H1 (cell line): ENCODE measurements around the gene CDK5R1. TPM values are rescaled to one million over a fixed set of nuclear protein-coding genes. Genes with fewer than 3 reads are reported as not detected.

Experiments used
- CTCF ChIA-PET: fragments of 300-600 bp; sonication (Branson Sonifier 250); formaldehyde crosslinking; loops from one replicate; lab custom pipeline; 2021; ENCODE audit not compliant: partially characterized antibody; lab: Charles Lee
- POLR2A ChIA-PET: fragments of 300-600 bp; sonication (Branson Sonifier 250); formaldehyde crosslinking; loops from one replicate; lab custom pipeline; 2021; ENCODE audit warnings: inconsistent platforms; ENCODE audit not compliant: partially characterized antibody; lab: Charles Lee
- DNase-seq, 2 experiments: peaks; one replicate each; pipeline versions ENCODE4 v3.0.0 to v3.0.0-alpha.2; 2010 to 2022; ENCODE audit warnings: low spot score in 2 of 2, low read depth in 1 of 2, mixed read lengths in 1 of 2
- FAIRE-seq: peaks from 2 replicates; lab custom pipeline; 2011; peaks lifted over from hg19 to GRCh38; lab: Jason Lieb, UNC
- H2AFZ ChIP-seq: 2 replicates; pipeline ENCODE4 v1.8.1; 2012; ENCODE audit warnings: low read length, inconsistent platforms
- H2AK5ac ChIP-seq: 2 replicates; pipeline ENCODE4 v1.6.1; 2013; ENCODE audit warnings: low read depth, low read length
- H2BK120ac ChIP-seq: replicated peaks from 2 replicates; pipeline ENCODE3; 2013; ENCODE audit warnings: low read depth, low read length, inconsistent platforms
- H2BK12ac ChIP-seq: 2 replicates; pipeline ENCODE4 v1.6.1; 2013; ENCODE audit warnings: low read depth, low read length
- H2BK15ac ChIP-seq: 2 replicates; pipeline ENCODE4 v1.6.1; 2013; ENCODE audit warnings: low read length
- H2BK20ac ChIP-seq: 2 replicates; pipeline ENCODE4 v1.6.1; 2013; ENCODE audit warnings: low read length
- H2BK5ac ChIP-seq: 2 replicates; pipeline ENCODE4 v1.6.1; 2013; ENCODE audit warnings: low read depth, low read length
- H3K14ac ChIP-seq: 2 replicates; pipeline ENCODE4 v1.6.1; 2013; ENCODE audit warnings: inconsistent platforms; ENCODE audit not compliant: insufficient read length
- H3K18ac ChIP-seq: 2 replicates; pipeline ENCODE4 v1.6.1; 2013; ENCODE audit warnings: low read length; ENCODE audit errors: extremely low read depth
- H3K23ac ChIP-seq: 2 replicates; pipeline ENCODE4 v1.6.1; 2013; ENCODE audit warnings: inconsistent platforms; ENCODE audit not compliant: insufficient read length
- H3K23me2 ChIP-seq: 2 replicates; pipeline ENCODE4 v1.6.1; 2013; ENCODE audit warnings: low read depth, low read length
- H3K27ac ChIP-seq: 2 replicates; pipeline ENCODE4 v1.6.1; 2011; ENCODE audit warnings: low read depth, low read length, inconsistent platforms
- H3K27me3 ChIP-seq, 4 experiments: replicated peaks in 1 of 4; 1 replicate in 1 of 4; 2 replicates in 3 of 4; pipeline versions ENCODE4 v1.6.1 to v1.8.1; 2011 to 2013; ENCODE audit warnings: low read length in 3 of 4, mild to moderate bottlenecking in 3 of 4, inconsistent platforms in 2 of 4, mixed read lengths in 2 of 4, moderate library complexity in 1 of 4; ENCODE audit not compliant: control insufficient read depth in 3 of 4, insufficient read depth in 3 of 4; ENCODE audit errors: extremely low read depth in 1 of 4
- H3K36me3 ChIP-seq, 4 experiments: 2 replicates each; pipeline versions ENCODE4 v1.6.1 to v1.8.1; 2011 to 2013; ENCODE audit warnings: mild to moderate bottlenecking in 4 of 4, low read length in 3 of 4, moderate library complexity in 2 of 4, control low read depth in 1 of 4, inconsistent platforms in 1 of 4; ENCODE audit not compliant: insufficient read depth in 4 of 4, control insufficient read depth in 2 of 4
- H3K4ac ChIP-seq: replicated peaks from 2 replicates; pipeline ENCODE3; 2013; ENCODE audit warnings: low read length, low read depth, mixed read lengths, inconsistent platforms; ENCODE audit not compliant: insufficient read length
- H3K4me1 ChIP-seq, 4 experiments: replicated peaks in 1 of 4; 1 replicate in 1 of 4; 2 replicates in 3 of 4; pipeline versions ENCODE4 v1.6.1 to v1.8.1; 2011 to 2013; ENCODE audit warnings: low read length in 3 of 4, inconsistent platforms in 2 of 4, mixed read lengths in 1 of 4; ENCODE audit not compliant: insufficient read depth in 4 of 4, control insufficient read depth in 3 of 4
- H3K4me2 ChIP-seq, 2 experiments: 2 replicates each; pipeline versions ENCODE4 v1.6.1 to v1.8.1; 2011 to 2013; ENCODE audit warnings: low read depth in 2 of 2, low read length in 2 of 2, control low read depth in 1 of 2, inconsistent platforms in 1 of 2, mild to moderate bottlenecking in 1 of 2; ENCODE audit not compliant: insufficient read depth in 1 of 2
- H3K4me3 ChIP-seq, 4 experiments: fragments of 200-600, 300-600 bp in 1 of 4; sonication (generic), shearing (Covaris generic), sonication (Bioruptor Twin) in 1 of 4; 2 replicates each; pipeline versions ENCODE4 v1.5.1 to v1.8.1; 2011 to 2016; ENCODE audit warnings: low read length in 4 of 4, low read depth in 3 of 4, control low read depth in 2 of 4, inconsistent platforms in 2 of 4, mild to moderate bottlenecking in 2 of 4, mixed read lengths in 1 of 4, moderate library complexity in 1 of 4; ENCODE audit not compliant: insufficient read depth in 2 of 4; ENCODE audit errors: extremely low read depth in 1 of 4
- H3K56ac ChIP-seq: replicated peaks from 2 replicates; pipeline ENCODE3; 2013; ENCODE audit warnings: low read depth, mild to moderate bottlenecking, mixed read lengths, low read length, inconsistent platforms; ENCODE audit not compliant: insufficient read length
- H3K79me1 ChIP-seq: 2 replicates; pipeline ENCODE4 v1.6.1; 2013; ENCODE audit warnings: low read depth, low read length, control low read depth
- H3K79me2 ChIP-seq, 2 experiments: 2 replicates each; pipeline versions ENCODE4 v1.6.1 to v1.8.1; 2012 to 2013; ENCODE audit warnings: low read length in 2 of 2, mild to moderate bottlenecking in 2 of 2, inconsistent platforms in 1 of 2; ENCODE audit not compliant: insufficient read depth in 2 of 2, control insufficient read depth in 1 of 2
- H3K9ac ChIP-seq, 4 experiments: replicated peaks in 1 of 4; 1 replicate in 1 of 4; 2 replicates in 3 of 4; pipeline versions ENCODE4 v1.6.1 to v1.8.1; 2011 to 2013; ENCODE audit warnings: low read depth in 3 of 4, low read length in 3 of 4, control low read depth in 2 of 4, mild to moderate bottlenecking in 2 of 4, moderate library complexity in 2 of 4, inconsistent platforms in 1 of 4; ENCODE audit errors: extremely low read depth in 1 of 4
- H3K9me3 ChIP-seq, 2 experiments: 2 replicates each; pipeline versions ENCODE4 v1.6.1 to v1.8.1; 2012 to 2013; ENCODE audit warnings: mild to moderate bottlenecking in 2 of 2, moderate library complexity in 2 of 2, control low read depth in 1 of 2, inconsistent platforms in 1 of 2, low read depth in 1 of 2, low read length in 1 of 2, mixed read lengths in 1 of 2; ENCODE audit not compliant: insufficient read depth in 2 of 2
- H4K20me1 ChIP-seq, 2 experiments: replicated peaks in 1 of 2; 2 replicates each; pipeline versions ENCODE3 to v1.8.1; 2011 to 2013; ENCODE audit warnings: inconsistent platforms in 2 of 2, low read length in 2 of 2, mild to moderate bottlenecking in 1 of 2; ENCODE audit not compliant: insufficient read depth in 2 of 2, control insufficient read depth in 1 of 2
- H4K5ac ChIP-seq: 2 replicates; pipeline ENCODE4 v1.6.1; 2013; ENCODE audit warnings: low read length, low read depth, mixed read lengths, inconsistent platforms; ENCODE audit not compliant: insufficient read length
- H4K8ac ChIP-seq: 2 replicates; pipeline ENCODE4 v1.8.0; 2013; ENCODE audit warnings: mild to moderate bottlenecking, moderate library complexity, low read length, inconsistent platforms; ENCODE audit not compliant: insufficient read depth; ENCODE audit errors: extremely low read depth
- H4K91ac ChIP-seq: replicated peaks from 2 replicates; pipeline ENCODE3; 2013; ENCODE audit warnings: low read length, mixed read lengths, inconsistent platforms; ENCODE audit not compliant: insufficient read length
- ASH2L ChIP-seq: fragments of 200-600, 300-600 bp; sonication (generic); IDR thresholded peaks from one replicate; pipeline ENCODE4 v1.7.1; 2017; ENCODE audit warnings: low read length
- BRCA1 ChIP-seq: IDR thresholded peaks from 2 replicates; pipeline ENCODE4 v1.6.1; 2012; ENCODE audit warnings: low read depth, low read length, improper control_type of control experiment
- CEBPB ChIP-seq: IDR thresholded peaks from 2 replicates; pipeline ENCODE4 v1.6.1; 2012; ENCODE audit warnings: low read depth, low read length
- CTBP2 ChIP-seq: IDR thresholded peaks from 2 replicates; pipeline ENCODE4 v1.7.0; 2011; ENCODE audit warnings: borderline replicate concordance, mild to moderate bottlenecking, moderate library complexity, mixed read lengths, low read length; ENCODE audit not compliant: insufficient read depth, insufficient read length
- RNF2 ChIP-seq: fragments of 200-900, 300-1000 bp; sonication (generic); IDR thresholded peaks from 2 replicates; pipeline ENCODE4 v1.7.1; 2016; ENCODE audit warnings: borderline replicate concordance, low read depth, mild to moderate bottlenecking, antibody characterized with exemption, low read length; ENCODE audit not compliant: poor library complexity, severe bottlenecking; ENCODE audit errors: missing control alignments
- SAP30 ChIP-seq: fragments of 300-600 bp; sonication (generic); IDR thresholded peaks from 2 replicates; pipeline ENCODE4 v1.7.1; 2012; ENCODE audit warnings: low read length, moderate library complexity, mild to moderate bottlenecking, inconsistent platforms; ENCODE audit not compliant: insufficient read depth, insufficient replicate concordance
- SIN3A ChIP-seq, 2 experiments: IDR thresholded peaks in 1 of 2; conservative IDR thresholded peaks in 1 of 2; 2 replicates each; pipeline ENCODE4 v1.6.1; 2011 to 2012; ENCODE audit warnings: low read length in 2 of 2, improper control_type of control experiment in 1 of 2, low read depth in 1 of 2, mild to moderate bottlenecking in 1 of 2
- SIRT6 ChIP-seq: IDR thresholded peaks from one replicate; pipeline ENCODE4 v1.7.1; 2012; ENCODE audit warnings: low read length, inconsistent platforms
- SUZ12 ChIP-seq: fragments of 200-600 bp; sonication (generic); IDR thresholded peaks from 2 replicates; pipeline ENCODE4 v1.6.1; 2012; ENCODE audit warnings: mild to moderate bottlenecking, inconsistent platforms, low read length, moderate library complexity, mixed read lengths
- WGBS, 2 experiments: shearing (Covaris generic) in 1 of 2; methylation state at CpG; one replicate each; pipeline versions ENCODE4 v1.1.6 to v1.1.7; 2013 to 2015; ENCODE audit warnings: low lambda C conversion rate in 2 of 2, mixed read lengths in 2 of 2, inconsistent platforms in 1 of 2, low coverage in 1 of 2, missing lambda C conversion rate in 1 of 2; ENCODE audit not compliant: insufficient replicate concordance in 2 of 2, insufficient coverage in 1 of 2, insufficient read length in 1 of 2; ENCODE audit errors: extremely low coverage in 1 of 2, missing lambda C conversion rate in 1 of 2; 5-methylcytosine and 5-hydroxymethylcytosine counted together
- polyA plus RNA-seq, 7 experiments: library from polyadenylated mRNA; depleted of rRNA in 3 of 7; stranded (reverse) in 5 of 7; unstranded in 2 of 7; fragments of >200 nt in 5 of 7; fragments of 200-250 nt in 2 of 7; gene quantifications; 1 replicate in 5 of 7; 2 replicates in 1 of 7; 4 replicates in 1 of 7; pipeline versions ENCODE4 v1.2.1 to v1.2.3, GENCODE V29; 2011 to 2013; ENCODE audit warnings: missing spikeins in 2 of 7, mixed read lengths in 2 of 7
- total RNA-seq: library from RNA; stranded (reverse); fragmentation: NEBNext Ultra II Directional; extraction: Animal tissue kit (Norgen Biotek cat#: 25700); gene quantifications from 2 replicates; pipeline ENCODE4 v1.2.1, GENCODE V29; 2021

The CDK5R1 gene
- total and polyA plus RNA-seq, 2 of the 8 experiments (the other 6 are each of a cell fraction or from before 2014, with no cell fraction given) = 2.7 to 9.9 TPM

- Histone ChIP-seq H4K91ac (no peak overlapping the region), H3K14ac (no peak overlapping the region), H3K9me3 (no peaks in the 10 kb centered on the region), H2BK5ac (no peak overlapping the region), H3K27me3 (no peaks in the 10 kb centered on the region), H2BK120ac (no peak overlapping the region), H4K5ac (no peak overlapping the region), H4K8ac (no peak overlapping the region), H3K79me1 (no peaks in the 10 kb centered on the region), H3K4me1 (peaks cover 0 to 13% (median 9%) of the 10 kb centered on the region in 4 experiments; a peak in 6 of 7 replicates), H2BK15ac (no peak overlapping the region), H4K20me1 (peaks cover 0 to 2% of the 10 kb centered on the region in 2 experiments), H2AK5ac (no peak overlapping the region), H3K9ac (no peak overlapping the region), H3K4me3 (no peak overlapping the region), H3K79me2 (no peaks in the 10 kb centered on the region), H3K4me2 (no peak overlapping the region), H2BK20ac (no peak overlapping the region), H3K23me2 (no peaks in the 10 kb centered on the region), H3K4ac (no peak overlapping the region), H3K36me3 (no peaks in the 10 kb centered on the region), H2BK12ac (no peak overlapping the region), H3K27ac (no peak overlapping the region), H3K56ac (no peak overlapping the region), H3K23ac (no peak overlapping the region), H3K18ac (no peak overlapping the region), H2AFZ (no peak overlapping the region)
- ChIA-PET CTCF (interaction anchor here (0.7 to 2.2 kb wide), 11 partner anchors 10 to 413 kb away, joined by 3 to 7 read pairs (median 4); partner anchors contain the start of gene CDK5R1), POLR2A (interaction anchor here (1.3 to 1.5 kb wide), 3 partner anchors 10 to 26 kb away, joined by 3 to 9 read pairs (median 4); partner anchors contain the start of gene CDK5R1)
- FAIRE-seq (no peak), DNase-seq (no peak)
- 84% methylated on average over 16 of the region's 16 CpGs; no CpG with 5 or more reads in 1 of the 2 experiments for WGBS, 2 experiments
- no peak for TF ChIP-seq CTBP2
- no peak for TF ChIP-seq CEBPB
- no peak for TF ChIP-seq SUZ12
- no peak for TF ChIP-seq RNF2
- no peak for TF ChIP-seq BRCA1
- TF ChIP-seq SIRT6 = no peak
- TF ChIP-seq SAP30 = no peak
- TF ChIP-seq SIN3A (conservative IDR thresholded peaks at IDR 0.05 in 1 of 2, IDR thresholded peaks at IDR 0.05 in 1 of 2; ENCODE audit: low read depth in 1 of 2, low read length in 2 of 2) = no peak
- TF ChIP-seq ASH2L = no peak
Observed at GRCh38 chr17:32496395-32497073, 9.7 kb downstream of the CDK5R1 start.
